SK-N-SH (cell line): ENCODE measurements around the gene RIMOC1. TPM values are rescaled to one million over a fixed set of nuclear protein-coding genes. Genes with fewer than 3 reads are reported as not detected.

Source experiments
- CTCF ChIA-PET: fragments of 300-600, 350-600 bp; formaldehyde crosslinking; extraction: SDS; loops from one replicate; lab custom pipeline; 2021; lab: Yijun Ruan, JAX
- POLR2A ChIA-PET: fragments of 350-600 bp; sonication (Branson Sonifier 250); formaldehyde crosslinking; extraction: SDS; loops from one replicate; lab custom pipeline; 2020; ENCODE audit warnings: antibody characterized with exemption, inconsistent platforms; lab: Yijun Ruan, JAX
- DNase-seq: peaks from one replicate; pipeline ENCODE4 v3.0.0; 2012
- H2AFZ ChIP-seq: fragments of 200-600 bp; sonication (generic); 2 replicates; pipeline ENCODE4 v1.8.1; 2016; ENCODE audit warnings: antibody characterized with exemption, mild to moderate bottlenecking, low read depth
- H3F3A ChIP-seq: fragments of 200-600 bp; sonication (generic); replicated peaks from 2 replicates; pipeline ENCODE3; 2016; ENCODE audit warnings: antibody characterized with exemption, mild to moderate bottlenecking; ENCODE audit not compliant: insufficient read depth
- H3K27ac ChIP-seq, 2 experiments: fragments of 200-500 bp in 1 of 2; fragments of 200-600 bp in 1 of 2; sonication (Bioruptor generic) in 1 of 2; sonication (generic), shearing (Covaris generic) in 1 of 2; 2 replicates each; pipeline versions ENCODE4 v1.5.1 to v1.6.1; 2014 to 2016; ENCODE audit warnings: low read depth in 2 of 2, inconsistent platforms in 1 of 2, low read length in 1 of 2, mild to moderate bottlenecking in 1 of 2, mixed read lengths in 1 of 2
- H3K27me3 ChIP-seq: fragments of 200-600 bp; sonication (generic), shearing (Covaris generic); 2 replicates; pipeline ENCODE4 v1.6.1; 2016; ENCODE audit warnings: mixed run types; ENCODE audit not compliant: insufficient read depth
- H3K36me3 ChIP-seq, 2 experiments: fragments of 200-500 bp in 1 of 2; fragments of 200-600 bp in 1 of 2; sonication (Bioruptor generic) in 1 of 2; sonication (generic) in 1 of 2; replicated peaks in 1 of 2; 2 replicates each; pipeline versions ENCODE3 to v1.5.1; 2014 to 2016; ENCODE audit warnings: low read length in 1 of 2, mild to moderate bottlenecking in 1 of 2; ENCODE audit not compliant: insufficient read depth in 2 of 2, control insufficient read depth in 1 of 2
- H3K4me1 ChIP-seq, 2 experiments: fragments of 200-500 bp in 1 of 2; fragments of 200-600 bp in 1 of 2; sonication (Bioruptor generic) in 1 of 2; sonication (generic), shearing (Covaris generic) in 1 of 2; 2 replicates each; pipeline versions ENCODE4 v1.5.1 to v1.6.1; 2014 to 2016; ENCODE audit warnings: low read depth in 1 of 2, low read length in 1 of 2, mixed run types in 1 of 2; ENCODE audit not compliant: insufficient read depth in 2 of 2, control insufficient read depth in 1 of 2
- H3K4me2 ChIP-seq: fragments of 200-600 bp; sonication (generic), shearing (Covaris generic); 2 replicates; pipeline ENCODE4 v1.6.1; 2017; ENCODE audit warnings: mixed run types
- H3K4me3 ChIP-seq, 2 experiments: fragments of 200-500 bp in 1 of 2; fragments of 200-600 bp in 1 of 2; sonication (Bioruptor generic) in 1 of 2; sonication (generic), shearing (Covaris generic) in 1 of 2; 2 replicates each; pipeline versions ENCODE4 v1.5.1 to v1.8.1; 2014 to 2016; ENCODE audit warnings: low read depth in 2 of 2, inconsistent platforms in 1 of 2, low read length in 1 of 2, mild to moderate bottlenecking in 1 of 2, mixed read lengths in 1 of 2, moderate library complexity in 1 of 2
- H3K79me2 ChIP-seq: fragments of 200-600 bp; sonication (generic); 2 replicates; pipeline ENCODE4 v1.8.1; 2017; ENCODE audit warnings: mild to moderate bottlenecking; ENCODE audit not compliant: insufficient read depth
- H3K9ac ChIP-seq: fragments of 200-600 bp; sonication (generic); 2 replicates; pipeline ENCODE4 v1.6.1; 2017; ENCODE audit warnings: mixed run types
- H3K9me2 ChIP-seq: fragments of 200-600 bp; sonication (generic); 2 replicates; pipeline ENCODE4 v1.6.1; 2017; ENCODE audit warnings: mixed run types
- H3K9me3 ChIP-seq: fragments of 200-600 bp; sonication (generic); 2 replicates; pipeline ENCODE4 v1.6.1; 2017; ENCODE audit warnings: mixed run types, mild to moderate bottlenecking, moderate library complexity
- H4K20me1 ChIP-seq: fragments of 200-600 bp; sonication (generic); 2 replicates; pipeline ENCODE4 v1.6.1; 2017; ENCODE audit warnings: mild to moderate bottlenecking, mixed run types; ENCODE audit not compliant: insufficient read depth
- CHD2 ChIP-seq: fragments of 150-350 bp; IDR thresholded peaks from 2 replicates; pipeline ENCODE4 v1.6.1; 2018; ENCODE audit warnings: low read length; ENCODE audit not compliant: partially characterized antibody
- ELF1 ChIP-seq: IDR thresholded peaks from 2 replicates; pipeline ENCODE4 v1.4.0; 2012
- EZH2phosphoT487 ChIP-seq: fragments of 200-600 bp; sonication (generic); IDR thresholded peaks from 2 replicates; pipeline ENCODE4 v1.6.1; 2017; ENCODE audit warnings: low read depth, mixed run types, mild to moderate bottlenecking, antibody characterized with exemption, moderate library complexity, borderline replicate concordance
- FOSL2 ChIP-seq: IDR thresholded peaks from 2 replicates; pipeline ENCODE4 v1.4.0; 2012; ENCODE audit warnings: low read depth, mild to moderate bottlenecking, moderate library complexity, borderline replicate concordance
- FOXJ3 ChIP-seq: sonication (generic); formaldehyde crosslinking; IDR thresholded peaks from 2 replicates; pipeline ENCODE4 v1.5.1; 2020; ENCODE audit warnings: mild to moderate bottlenecking, missing genetic modification reagents
- GATA2 ChIP-seq: sonication (generic); formaldehyde crosslinking; IDR thresholded peaks from 2 replicates; pipeline ENCODE4 v1.5.0; 2020; ENCODE audit warnings: mild to moderate bottlenecking, missing genetic modification reagents
- JUND ChIP-seq: IDR thresholded peaks from 2 replicates; pipeline ENCODE4 v1.4.0; 2012
- MEF2A ChIP-seq: IDR thresholded peaks from 2 replicates; pipeline ENCODE4 v1.4.0; 2012; ENCODE audit warnings: low read depth, borderline replicate concordance
- POLR2AphosphoS5 ChIP-seq: IDR thresholded peaks from 2 replicates; pipeline ENCODE4 v1.6.1; 2012; ENCODE audit warnings: low read depth, low read length
- RFX5 ChIP-seq: IDR thresholded peaks from 2 replicates; pipeline ENCODE4 v1.6.1; 2012; ENCODE audit warnings: mild to moderate bottlenecking, improper control_type of control experiment, low read length
- SMC3 ChIP-seq: IDR thresholded peaks from 2 replicates; pipeline ENCODE4 v1.6.1; 2012; ENCODE audit warnings: low read depth, low read length, improper control_type of control experiment
- YY1 ChIP-seq: IDR thresholded peaks from 2 replicates; pipeline ENCODE4 v1.4.0; 2012; ENCODE audit warnings: low read depth, mild to moderate bottlenecking
- WGBS: methylation state at CpG from one replicate; pipeline ENCODE4 v1.1.6; 2017; ENCODE audit warnings: low lambda C conversion rate; 5-methylcytosine and 5-hydroxymethylcytosine counted together
- polyA plus RNA-seq, 3 experiments: library from polyadenylated mRNA; depleted of rRNA; stranded (reverse); fragments of >200 nt; gene quantifications; 2 replicates each; pipeline ENCODE4 v1.2.3, GENCODE V29; 2012
- TF ChIP-seq, protein P1 (sequence below): IDR thresholded peaks from 2 replicates; pipeline ENCODE4 v1.4.0; 2012; ENCODE audit warnings: low read depth, borderline replicate concordance
- TF ChIP-seq, protein P2 (sequence below): IDR thresholded peaks from 2 replicates; pipeline ENCODE4 v1.4.0; 2012; ENCODE audit warnings: low read depth
- TF ChIP-seq, protein P3 (sequence below): IDR thresholded peaks from 2 replicates; pipeline ENCODE4 v1.4.0; 2012; ENCODE audit warnings: low read depth, borderline replicate concordance
- TF ChIP-seq, protein P4 (sequence below): fragments of 150-350 bp; IDR thresholded peaks from 2 replicates; pipeline ENCODE4 v1.6.1; 2016; ENCODE audit warnings: mild to moderate bottlenecking, low read depth, low read length
- TF ChIP-seq, protein P5 (sequence below): fragments of 150-350 bp; IDR thresholded peaks from 2 replicates; pipeline ENCODE4 v1.6.1; 2017; ENCODE audit warnings: antibody characterized with exemption, low read length, low read depth, borderline replicate concordance
- TF ChIP-seq, protein P6 (sequence below): fragments of 200-600 bp; sonication (generic); IDR thresholded peaks from 2 replicates; pipeline ENCODE4 v1.6.1; 2017; ENCODE audit warnings: antibody characterized with exemption, mild to moderate bottlenecking, moderate library complexity

The RIMOC1 gene
- polyA plus RNA-seq, 1 of the 3 experiments (the other 2 are of a cell fraction) = 6.5 TPM

DNA sequence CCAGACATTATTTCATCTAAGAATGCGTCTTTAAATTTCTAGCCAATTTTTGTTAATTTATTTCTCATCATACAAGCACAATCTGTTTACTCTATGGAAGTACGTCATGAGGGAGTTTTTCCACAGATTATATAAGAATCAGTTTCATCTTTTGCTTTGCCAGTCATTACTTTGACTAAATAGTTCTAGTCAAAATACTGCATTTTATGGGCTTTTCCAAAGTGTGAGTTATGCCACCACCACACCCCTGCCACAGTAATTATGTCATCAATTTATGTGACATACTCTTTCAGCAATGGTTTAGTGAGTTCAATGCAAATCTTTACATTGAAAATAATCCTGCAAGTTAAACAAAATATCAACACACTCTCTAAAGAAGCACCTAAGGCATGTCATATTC, 2.0 kb downstream of the RIMOC1 start:
- no peak overlapping the region for H3K4me3 ChIP-seq
- peaks cover 47 to 51% of the 10 kb centered on the region in 2 experiments for H3K36me3 ChIP-seq
- ChIA-PET POLR2A (no interaction called here), CTCF (no interaction called here)
- no peak for TF ChIP-seq GATA2 (CRISPR knock-in tag)
- TF ChIP-seq, protein P1, sequence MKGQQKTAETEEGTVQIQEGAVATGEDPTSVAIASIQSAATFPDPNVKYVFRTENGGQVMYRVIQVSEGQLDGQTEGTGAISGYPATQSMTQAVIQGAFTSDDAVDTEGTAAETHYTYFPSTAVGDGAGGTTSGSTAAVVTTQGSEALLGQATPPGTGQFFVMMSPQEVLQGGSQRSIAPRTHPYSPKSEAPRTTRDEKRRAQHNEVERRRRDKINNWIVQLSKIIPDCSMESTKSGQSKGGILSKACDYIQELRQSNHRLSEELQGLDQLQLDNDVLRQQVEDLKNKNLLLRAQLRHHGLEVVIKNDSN = no peak
- TF ChIP-seq, protein P2, sequence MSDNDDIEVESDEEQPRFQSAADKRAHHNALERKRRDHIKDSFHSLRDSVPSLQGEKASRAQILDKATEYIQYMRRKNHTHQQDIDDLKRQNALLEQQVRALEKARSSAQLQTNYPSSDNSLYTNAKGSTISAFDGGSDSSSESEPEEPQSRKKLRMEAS = no peak
- no peak for TF ChIP-seq YY1
- TF ChIP-seq FOXJ3 (CRISPR knock-in tag) = no peak
- no peak for TF ChIP-seq FOSL2
- TF ChIP-seq EZH2phosphoT487 = no peak
- TF ChIP-seq, protein P3, sequence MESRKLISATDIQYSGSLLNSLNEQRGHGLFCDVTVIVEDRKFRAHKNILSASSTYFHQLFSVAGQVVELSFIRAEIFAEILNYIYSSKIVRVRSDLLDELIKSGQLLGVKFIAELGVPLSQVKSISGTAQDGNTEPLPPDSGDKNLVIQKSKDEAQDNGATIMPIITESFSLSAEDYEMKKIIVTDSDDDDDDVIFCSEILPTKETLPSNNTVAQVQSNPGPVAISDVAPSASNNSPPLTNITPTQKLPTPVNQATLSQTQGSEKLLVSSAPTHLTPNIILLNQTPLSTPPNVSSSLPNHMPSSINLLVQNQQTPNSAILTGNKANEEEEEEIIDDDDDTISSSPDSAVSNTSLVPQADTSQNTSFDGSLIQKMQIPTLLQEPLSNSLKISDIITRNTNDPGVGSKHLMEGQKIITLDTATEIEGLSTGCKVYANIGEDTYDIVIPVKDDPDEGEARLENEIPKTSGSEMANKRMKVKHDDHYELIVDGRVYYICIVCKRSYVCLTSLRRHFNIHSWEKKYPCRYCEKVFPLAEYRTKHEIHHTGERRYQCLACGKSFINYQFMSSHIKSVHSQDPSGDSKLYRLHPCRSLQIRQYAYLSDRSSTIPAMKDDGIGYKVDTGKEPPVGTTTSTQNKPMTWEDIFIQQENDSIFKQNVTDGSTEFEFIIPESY = no peak
- TF ChIP-seq, protein P4, sequence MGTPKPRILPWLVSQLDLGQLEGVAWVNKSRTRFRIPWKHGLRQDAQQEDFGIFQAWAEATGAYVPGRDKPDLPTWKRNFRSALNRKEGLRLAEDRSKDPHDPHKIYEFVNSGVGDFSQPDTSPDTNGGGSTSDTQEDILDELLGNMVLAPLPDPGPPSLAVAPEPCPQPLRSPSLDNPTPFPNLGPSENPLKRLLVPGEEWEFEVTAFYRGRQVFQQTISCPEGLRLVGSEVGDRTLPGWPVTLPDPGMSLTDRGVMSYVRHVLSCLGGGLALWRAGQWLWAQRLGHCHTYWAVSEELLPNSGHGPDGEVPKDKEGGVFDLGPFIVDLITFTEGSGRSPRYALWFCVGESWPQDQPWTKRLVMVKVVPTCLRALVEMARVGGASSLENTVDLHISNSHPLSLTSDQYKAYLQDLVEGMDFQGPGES = no peak
- TF ChIP-seq JUND = no peak
- no peak for TF ChIP-seq RFX5
- TF ChIP-seq, protein P5, sequence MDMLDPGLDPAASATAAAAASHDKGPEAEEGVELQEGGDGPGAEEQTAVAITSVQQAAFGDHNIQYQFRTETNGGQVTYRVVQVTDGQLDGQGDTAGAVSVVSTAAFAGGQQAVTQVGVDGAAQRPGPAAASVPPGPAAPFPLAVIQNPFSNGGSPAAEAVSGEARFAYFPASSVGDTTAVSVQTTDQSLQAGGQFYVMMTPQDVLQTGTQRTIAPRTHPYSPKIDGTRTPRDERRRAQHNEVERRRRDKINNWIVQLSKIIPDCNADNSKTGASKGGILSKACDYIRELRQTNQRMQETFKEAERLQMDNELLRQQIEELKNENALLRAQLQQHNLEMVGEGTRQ = no peak
- TF ChIP-seq MEF2A = no peak
- no peak for TF ChIP-seq ELF1
- TF ChIP-seq, protein P6, sequence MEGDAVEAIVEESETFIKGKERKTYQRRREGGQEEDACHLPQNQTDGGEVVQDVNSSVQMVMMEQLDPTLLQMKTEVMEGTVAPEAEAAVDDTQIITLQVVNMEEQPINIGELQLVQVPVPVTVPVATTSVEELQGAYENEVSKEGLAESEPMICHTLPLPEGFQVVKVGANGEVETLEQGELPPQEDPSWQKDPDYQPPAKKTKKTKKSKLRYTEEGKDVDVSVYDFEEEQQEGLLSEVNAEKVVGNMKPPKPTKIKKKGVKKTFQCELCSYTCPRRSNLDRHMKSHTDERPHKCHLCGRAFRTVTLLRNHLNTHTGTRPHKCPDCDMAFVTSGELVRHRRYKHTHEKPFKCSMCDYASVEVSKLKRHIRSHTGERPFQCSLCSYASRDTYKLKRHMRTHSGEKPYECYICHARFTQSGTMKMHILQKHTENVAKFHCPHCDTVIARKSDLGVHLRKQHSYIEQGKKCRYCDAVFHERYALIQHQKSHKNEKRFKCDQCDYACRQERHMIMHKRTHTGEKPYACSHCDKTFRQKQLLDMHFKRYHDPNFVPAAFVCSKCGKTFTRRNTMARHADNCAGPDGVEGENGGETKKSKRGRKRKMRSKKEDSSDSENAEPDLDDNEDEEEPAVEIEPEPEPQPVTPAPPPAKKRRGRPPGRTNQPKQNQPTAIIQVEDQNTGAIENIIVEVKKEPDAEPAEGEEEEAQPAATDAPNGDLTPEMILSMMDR = no peak
- TF ChIP-seq POLR2AphosphoS5 = no peak
- TF ChIP-seq CHD2 = no peak
- no peak for TF ChIP-seq SMC3
- H3K27me3 ChIP-seq = no peaks in the 10 kb centered on the region
- no peak overlapping the region for H3K27ac ChIP-seq
- H3K4me2 ChIP-seq = 0 out of 2 replicates have a peak overlapping the region, but pooled peaks have one; percentile 85
- no peaks in the 10 kb centered on the region for H3K9me2 ChIP-seq
- peaks cover 8 to 10% of the 10 kb centered on the region in 2 experiments for H3K4me1 ChIP-seq
- H3K9ac ChIP-seq = no peak overlapping the region
- DNase-seq = no peak
- WGBS = 98% methylated on average over 2 of the region's 2 CpGs
- H3K9me3 ChIP-seq = no peaks in the 10 kb centered on the region
- no peak overlapping the region for H2AFZ ChIP-seq
- no peaks in the 10 kb centered on the region for H4K20me1 ChIP-seq
- H3K79me2 ChIP-seq = peaks cover 28% of the 10 kb centered on the region
- peaks cover 14% of the 10 kb centered on the region for H3F3A ChIP-seq
